A673 (cell line): ENCODE measurements around the gene C1orf159. TPM values are rescaled to one million over a fixed set of nuclear protein-coding genes. Genes with fewer than 3 reads are reported as not detected.
"Not testable (repeated sequence)": the region's sequence is repeated elsewhere in the genome, so short reads cannot be mapped to it uniquely, and the experiment has no call there.

Source experiments
- BruUV-seq: library from RNA; stranded (reverse); fragments of 400-500 nt; replicated peaks from 2 replicates; lab custom pipeline; 2021; lab: Mats Ljungman, UMichigan
- CTCF ChIA-PET: fragments of 300-600 bp; sonication (Branson Sonifier 250); formaldehyde crosslinking; loops from one replicate; lab custom pipeline; 2022; ENCODE audit warnings: antibody characterized with exemption; lab: Charles Lee
- POLR2A ChIA-PET: fragments of 300-600 bp; sonication (Branson Sonifier 250); formaldehyde crosslinking; loops from one replicate; lab custom pipeline; 2022; ENCODE audit warnings: antibody characterized with exemption; ENCODE audit not compliant: low non-redundant PET; lab: Charles Lee
- DNase-seq: peaks from one replicate; pipeline ENCODE4 v3.0.0-alpha.2; 2015; ENCODE audit warnings: low spot score
- H3K27ac ChIP-seq: fragments of 200-600 bp; sonication (generic); 2 replicates; pipeline ENCODE4 v1.5.1; 2016; ENCODE audit warnings: mixed run types, low read depth, mild to moderate bottlenecking, mixed read lengths, antibody characterized with exemption, low read length; ENCODE audit not compliant: poor library complexity, severe bottlenecking
- H3K27me3 ChIP-seq: fragments of 200-600 bp; sonication (generic); replicated peaks from 2 replicates; pipeline ENCODE4 v1.6.1; 2017; ENCODE audit warnings: mixed run types, low read depth, mild to moderate bottlenecking, mixed read lengths, antibody characterized with exemption, low read length; ENCODE audit not compliant: insufficient read depth, poor library complexity
- H3K36me3 ChIP-seq: fragments of 200-600 bp; sonication (generic); 2 replicates; pipeline ENCODE4 v1.6.1; 2016; ENCODE audit warnings: mixed run types, mild to moderate bottlenecking, mixed read lengths, antibody characterized with exemption, low read length; ENCODE audit not compliant: insufficient read depth, poor library complexity, severe bottlenecking
- H3K4me1 ChIP-seq: fragments of 200-600 bp; sonication (generic); 2 replicates; pipeline ENCODE4 v1.6.1; 2017; ENCODE audit warnings: mixed run types, mild to moderate bottlenecking, mixed read lengths, antibody characterized with exemption, low read length; ENCODE audit not compliant: insufficient read depth, poor library complexity, severe bottlenecking
- H3K4me3 ChIP-seq: fragments of 200-600 bp; sonication (generic); 2 replicates; pipeline ENCODE4 v1.5.1; 2016; ENCODE audit warnings: low read depth, mixed run types, mild to moderate bottlenecking, mixed read lengths, low read length; ENCODE audit not compliant: poor library complexity, severe bottlenecking
- H3K9me3 ChIP-seq: fragments of 200-600 bp; sonication (generic); 2 replicates; pipeline ENCODE4 v1.6.1; 2016; ENCODE audit warnings: mixed run types, low read depth, mild to moderate bottlenecking, mixed read lengths, antibody characterized with exemption, low read length; ENCODE audit not compliant: poor library complexity, severe bottlenecking
- EZH2 ChIP-seq: fragments of 200-600 bp; sonication (generic); IDR thresholded peaks from 2 replicates; pipeline ENCODE4 v1.6.1; 2017; ENCODE audit warnings: borderline replicate concordance, low read depth, mild to moderate bottlenecking, mixed read lengths, antibody characterized with exemption, low read length; ENCODE audit not compliant: poor library complexity, severe bottlenecking
- intact Hi-C: fragments of 100-400 bp; cut with micrococcal nuclease; formaldehyde crosslinking; loops from one replicate; pipeline ENCODE4 v1.10.0; 2022; ENCODE audit not compliant: unreplicated experiment
- total RNA-seq: library from RNA; stranded (reverse); gene quantifications from 2 replicates; pipeline ENCODE4 v1.2.3, GENCODE V29; 2021
- TF ChIP-seq, protein P1 (sequence below): fragments of 300-800, 200-600 bp; sonication (generic); conservative IDR thresholded peaks from 2 replicates; pipeline ENCODE4 v1.5.1; 2017; ENCODE audit warnings: low read depth, mild to moderate bottlenecking, antibody characterized with exemption, low read length, moderate library complexity, mixed read lengths

Gene C1orf159
- total RNA-seq, 1 experiment from 2014 or later, result 26.8 TPM

- ChIA-PET POLR2A (no interaction called here), CTCF (no interaction called here)
- no TSS peak for BruUV-seq
- no peak overlapping the region for H3K4me3 ChIP-seq
- no peaks in the 10 kb centered on the region for H3K36me3 ChIP-seq
- no peaks in the 10 kb centered on the region for H3K27me3 ChIP-seq
- intact Hi-C loops, result no loop called here
- no peak overlapping the region for H3K27ac ChIP-seq
- peaks cover 13% of the 10 kb centered on the region for H3K4me1 ChIP-seq
- peaks cover 3% of the 10 kb centered on the region for H3K9me3 ChIP-seq
- TF ChIP-seq EZH2, result no peak
- DNase-seq, result no peak
These were observed 40.5 kb upstream of the C1orf159 start for GRCh38 chr1:1156140-1157032.

DNA sequence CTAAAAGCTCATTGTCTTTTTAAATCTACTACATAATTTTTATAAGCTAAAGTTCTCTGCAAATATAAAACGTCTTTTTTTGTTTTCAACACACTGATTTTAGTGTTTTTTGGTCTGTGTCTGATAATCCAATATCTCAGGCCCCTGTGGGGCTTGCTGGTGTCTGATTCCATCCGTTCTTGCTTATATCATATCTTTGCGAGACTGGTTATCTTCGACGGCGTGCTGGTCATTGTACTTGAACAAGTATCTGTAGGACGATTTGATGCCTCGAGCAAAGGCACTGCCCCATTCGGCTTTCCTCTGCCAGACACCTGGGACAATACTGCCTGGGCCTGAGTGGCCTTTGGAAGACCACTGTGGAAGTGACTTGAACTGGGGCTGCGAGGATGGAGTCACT, 39.4 kb upstream of the C1orf159 start:
- TF ChIP-seq EZH2, result no peak
- TF ChIP-seq, protein P1, sequence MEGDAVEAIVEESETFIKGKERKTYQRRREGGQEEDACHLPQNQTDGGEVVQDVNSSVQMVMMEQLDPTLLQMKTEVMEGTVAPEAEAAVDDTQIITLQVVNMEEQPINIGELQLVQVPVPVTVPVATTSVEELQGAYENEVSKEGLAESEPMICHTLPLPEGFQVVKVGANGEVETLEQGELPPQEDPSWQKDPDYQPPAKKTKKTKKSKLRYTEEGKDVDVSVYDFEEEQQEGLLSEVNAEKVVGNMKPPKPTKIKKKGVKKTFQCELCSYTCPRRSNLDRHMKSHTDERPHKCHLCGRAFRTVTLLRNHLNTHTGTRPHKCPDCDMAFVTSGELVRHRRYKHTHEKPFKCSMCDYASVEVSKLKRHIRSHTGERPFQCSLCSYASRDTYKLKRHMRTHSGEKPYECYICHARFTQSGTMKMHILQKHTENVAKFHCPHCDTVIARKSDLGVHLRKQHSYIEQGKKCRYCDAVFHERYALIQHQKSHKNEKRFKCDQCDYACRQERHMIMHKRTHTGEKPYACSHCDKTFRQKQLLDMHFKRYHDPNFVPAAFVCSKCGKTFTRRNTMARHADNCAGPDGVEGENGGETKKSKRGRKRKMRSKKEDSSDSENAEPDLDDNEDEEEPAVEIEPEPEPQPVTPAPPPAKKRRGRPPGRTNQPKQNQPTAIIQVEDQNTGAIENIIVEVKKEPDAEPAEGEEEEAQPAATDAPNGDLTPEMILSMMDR, result no peak
- no peak overlapping the region for H3K4me3 ChIP-seq
- no peak for DNase-seq
- H3K36me3 ChIP-seq, result no peaks in the 10 kb centered on the region
- intact Hi-C loops, result no loop called here
- POLR2A ChIA-PET, result no interaction called here
- H3K27me3 ChIP-seq, result no peaks in the 10 kb centered on the region
- H3K4me1 ChIP-seq, result peaks cover 13% of the 10 kb centered on the region
- no peak overlapping the region for H3K27ac ChIP-seq
- CTCF ChIA-PET, result no interaction called here
- BruUV-seq, result no TSS peak
- peaks cover 3% of the 10 kb centered on the region for H3K9me3 ChIP-seq

DNA sequence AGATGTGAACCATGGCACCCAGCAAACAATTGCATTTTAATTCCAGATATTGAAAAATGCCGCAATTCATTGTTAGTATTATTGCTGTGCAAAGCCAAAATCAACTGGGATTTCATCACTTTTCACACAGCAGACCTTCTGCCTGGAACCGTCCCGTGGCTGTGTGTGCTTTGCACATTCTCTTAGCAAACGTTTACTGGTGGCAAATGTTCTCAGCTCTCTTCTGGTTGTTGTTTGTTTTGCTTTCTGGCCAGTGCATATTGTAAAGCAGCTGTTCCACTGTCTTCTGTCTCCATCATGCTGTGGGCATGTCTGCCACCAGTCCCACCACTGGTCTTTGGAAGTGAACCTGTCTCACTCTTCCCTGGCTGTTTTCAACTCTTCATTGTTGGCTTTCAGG, 38.0 kb upstream of the C1orf159 start:
- TF ChIP-seq, protein P1, result no peak
- no peak for TF ChIP-seq EZH2
- Histone ChIP-seq H3K9me3 (peaks cover 3% of the 10 kb centered on the region), H3K4me3 (no peak overlapping the region), H3K36me3 (no peaks in the 10 kb centered on the region), H3K27ac (no peak overlapping the region), H3K27me3 (no peaks in the 10 kb centered on the region), H3K4me1 (peaks cover 13% of the 10 kb centered on the region)
- intact Hi-C loops, result no loop called here
- POLR2A ChIA-PET, result interaction anchor here (0.6 kb wide), 1 partner anchor 103 kb away, joined by 4 read pairs; no protein-coding TSS in a partner anchor
- CTCF ChIA-PET, result no interaction called here
- no peak for DNase-seq
- BruUV-seq, result no TSS peak

- H3K4me3 ChIP-seq, CTCF ChIA-PET, intact Hi-C loops, DNase-seq, H3K9me3 ChIP-seq, H3K27me3 ChIP-seq, H3K36me3 ChIP-seq, H3K4me1 ChIP-seq, BruUV-seq, H3K27ac ChIP-seq: not testable (repeated sequence)
- POLR2A ChIA-PET, result interaction anchor here (0.6 kb wide), 1 partner anchor 104 kb away, joined by 4 read pairs; no protein-coding TSS in a partner anchor
These were observed 37.3 kb upstream of the C1orf159 start for GRCh38 chr1:1153215-1153614.

DNA sequence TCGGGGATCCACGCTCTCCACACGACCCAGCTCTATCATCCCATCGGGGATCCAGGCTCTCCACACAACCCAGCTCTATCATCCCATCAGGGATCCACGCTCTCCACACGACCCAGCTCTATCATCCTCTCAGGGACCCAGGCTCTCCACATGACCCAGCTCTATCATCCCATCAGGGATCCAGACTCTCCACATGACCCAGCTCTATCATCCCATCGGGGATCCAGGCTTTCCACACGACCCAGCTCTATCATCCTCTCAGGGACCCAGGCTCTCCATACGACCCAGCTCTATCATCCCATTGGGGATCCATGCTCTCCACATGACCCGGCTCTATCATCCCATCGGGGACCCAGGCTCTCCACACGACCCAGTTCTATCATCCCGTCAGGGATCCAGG, 36.5 kb upstream of the C1orf159 start:
- CTCF ChIA-PET, H3K9me3 ChIP-seq, POLR2A ChIA-PET, H3K4me3 ChIP-seq, BruUV-seq, H3K27me3 ChIP-seq, H3K36me3 ChIP-seq, intact Hi-C loops, H3K4me1 ChIP-seq, DNase-seq, H3K27ac ChIP-seq: not testable (repeated sequence)
